ENCODE data around the gene AGO1. TPM values are rescaled to one million over a fixed set of nuclear protein-coding genes. Genes with fewer than 3 reads are reported as not detected.

Gene AGO1
- total RNA-seq, 1 donor from 2014 or later: 61.5 TPM

DNA sequence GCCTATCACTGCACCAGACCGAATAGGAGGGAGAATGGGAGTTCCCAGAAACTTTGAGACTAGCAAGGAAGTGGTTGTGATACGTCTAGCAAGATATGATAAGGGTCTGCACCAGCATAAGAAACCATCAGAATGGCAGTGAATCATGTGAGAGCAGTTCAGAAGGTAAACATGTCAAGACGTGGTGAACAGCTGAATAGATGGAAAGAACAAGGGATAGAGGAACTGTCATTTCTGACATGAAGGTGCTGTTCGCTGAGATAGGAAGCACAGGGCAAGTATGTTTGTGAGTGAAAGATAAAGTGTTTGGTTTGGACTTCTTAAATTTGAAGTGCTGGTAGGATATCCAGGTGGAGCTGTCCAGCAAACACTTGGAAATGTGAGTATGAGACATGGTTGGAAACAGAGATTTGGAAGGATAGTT lies 1.1 kb upstream of the AGO1 start:
- H3K27me3 Mint-ChIP-seq (ENCODE audit: low read depth): no peaks in the 10 kb centered on the region
- TF ChIP-seq, protein P1, sequence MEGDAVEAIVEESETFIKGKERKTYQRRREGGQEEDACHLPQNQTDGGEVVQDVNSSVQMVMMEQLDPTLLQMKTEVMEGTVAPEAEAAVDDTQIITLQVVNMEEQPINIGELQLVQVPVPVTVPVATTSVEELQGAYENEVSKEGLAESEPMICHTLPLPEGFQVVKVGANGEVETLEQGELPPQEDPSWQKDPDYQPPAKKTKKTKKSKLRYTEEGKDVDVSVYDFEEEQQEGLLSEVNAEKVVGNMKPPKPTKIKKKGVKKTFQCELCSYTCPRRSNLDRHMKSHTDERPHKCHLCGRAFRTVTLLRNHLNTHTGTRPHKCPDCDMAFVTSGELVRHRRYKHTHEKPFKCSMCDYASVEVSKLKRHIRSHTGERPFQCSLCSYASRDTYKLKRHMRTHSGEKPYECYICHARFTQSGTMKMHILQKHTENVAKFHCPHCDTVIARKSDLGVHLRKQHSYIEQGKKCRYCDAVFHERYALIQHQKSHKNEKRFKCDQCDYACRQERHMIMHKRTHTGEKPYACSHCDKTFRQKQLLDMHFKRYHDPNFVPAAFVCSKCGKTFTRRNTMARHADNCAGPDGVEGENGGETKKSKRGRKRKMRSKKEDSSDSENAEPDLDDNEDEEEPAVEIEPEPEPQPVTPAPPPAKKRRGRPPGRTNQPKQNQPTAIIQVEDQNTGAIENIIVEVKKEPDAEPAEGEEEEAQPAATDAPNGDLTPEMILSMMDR (conservative IDR thresholded peaks at IDR 0.05): no peak
- no peaks in the 10 kb centered on the region for H3K9me3 Mint-ChIP-seq
- no peak for DNase-seq (ENCODE audit: low read depth, low spot score)
- no peak overlapping the region for H3K27ac Mint-ChIP-seq (ENCODE audit: unreplicated experiment)
- H3K4me1 Mint-ChIP-seq: peaks cover 36% of the 10 kb centered on the region
- H3K36me3 Mint-ChIP-seq (ENCODE audit: low read depth): no peaks in the 10 kb centered on the region
- peak overlapping the region; percentile 48 for H3K4me3 Mint-ChIP-seq

DNA sequence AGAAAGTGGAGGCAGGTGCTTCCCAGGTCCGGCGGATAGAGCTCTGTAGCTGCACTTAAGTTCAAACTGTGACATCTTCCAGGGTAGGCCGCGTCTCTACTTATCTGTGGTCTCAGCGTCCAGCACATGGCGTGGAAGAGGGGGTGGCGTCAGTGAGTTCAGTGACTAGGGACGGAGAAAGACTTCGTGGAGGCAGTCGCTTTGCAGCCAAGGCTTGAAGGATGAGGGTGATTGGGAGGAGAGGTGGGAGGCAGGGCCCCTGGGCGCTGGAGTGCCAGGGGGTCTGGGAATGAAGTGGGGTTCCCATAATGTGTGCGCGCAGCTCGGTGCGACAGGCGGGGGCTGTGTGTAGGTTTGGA lies 444 bp upstream of the AGO1 start:
- no peak for DNase-seq (ENCODE audit: low read depth, low spot score)
- TF ChIP-seq, protein P1 (conservative IDR thresholded peaks at IDR 0.05): no peak
- H3K36me3 Mint-ChIP-seq (ENCODE audit: low read depth): no peaks in the 10 kb centered on the region
- H3K4me1 Mint-ChIP-seq: peaks cover 43% of the 10 kb centered on the region
- H3K9me3 Mint-ChIP-seq: no peaks in the 10 kb centered on the region
- H3K27me3 Mint-ChIP-seq (ENCODE audit: low read depth): no peaks in the 10 kb centered on the region
- H3K27ac Mint-ChIP-seq (ENCODE audit: unreplicated experiment): no peak overlapping the region
- H3K4me3 Mint-ChIP-seq: peak overlapping the region; percentile 48

DNA sequence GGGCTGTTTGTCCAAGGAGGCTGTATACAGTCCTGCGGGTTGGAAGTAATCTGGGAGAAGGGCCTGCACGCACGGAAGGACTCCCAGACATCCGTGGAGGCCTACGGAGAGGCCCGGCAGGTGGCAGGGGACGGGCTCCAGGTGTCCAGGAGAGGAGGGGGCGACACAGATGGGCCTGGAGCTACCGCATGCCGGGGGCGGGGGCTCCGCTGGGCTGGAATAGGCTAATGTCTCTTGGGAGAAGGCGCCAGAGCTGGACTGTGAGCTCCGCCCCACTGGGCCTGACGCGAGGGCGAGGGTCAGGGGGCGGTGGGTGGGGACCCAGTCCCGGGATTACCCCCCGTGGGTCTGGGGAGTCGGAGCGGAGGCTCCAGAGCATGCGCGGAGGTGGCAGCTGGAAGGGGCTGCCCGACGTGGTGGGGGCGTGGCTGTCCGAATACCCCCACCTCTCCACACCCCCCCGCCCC lies 659 bp downstream of the AGO1 start:
- no peaks in the 10 kb centered on the region for H3K9me3 Mint-ChIP-seq
- TF ChIP-seq, protein P1 (conservative IDR thresholded peaks at IDR 0.05): no peak
- peak overlapping the region; percentile 85 for H3K27ac Mint-ChIP-seq (ENCODE audit: unreplicated experiment)

DNA sequence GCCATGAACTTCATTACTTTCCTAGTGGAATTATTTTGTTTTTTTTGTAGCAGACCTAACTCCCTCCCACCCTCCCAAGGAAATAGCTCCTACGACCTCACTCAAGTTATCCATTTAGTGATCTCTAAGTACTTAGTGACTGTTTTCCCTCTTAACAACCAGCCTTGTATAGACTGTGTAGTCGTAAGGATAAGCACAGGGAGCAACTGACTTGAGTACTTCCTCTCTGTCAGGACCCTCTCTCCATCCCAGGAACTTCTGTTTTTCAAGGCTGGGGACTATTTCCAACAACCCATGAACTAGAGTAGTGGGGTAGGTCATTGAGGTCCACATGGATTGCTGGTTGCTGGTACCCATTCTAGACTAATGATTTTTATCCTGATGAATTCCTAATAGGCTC lies 1.9 kb downstream of the AGO1 start:
- H3K27ac Mint-ChIP-seq (ENCODE audit: unreplicated experiment): no peak overlapping the region
- H3K36me3 Mint-ChIP-seq (ENCODE audit: low read depth): peaks cover 4% of the 10 kb centered on the region
- H3K4me1 Mint-ChIP-seq: peaks cover 48% of the 10 kb centered on the region

More for the DNA sequence above, 659 bp downstream of the AGO1 start:
- Mint-ChIP-seq H3K4me1 (peaks cover 48% of the 10 kb centered on the region), H3K4me3 (peak overlapping the region; percentile 97), H3K36me3 (ENCODE audit: low read depth) (peaks cover 2% of the 10 kb centered on the region), H3K27me3 (ENCODE audit: low read depth) (no peaks in the 10 kb centered on the region)
- peak; percentile 37 for DNase-seq (ENCODE audit: low read depth, low spot score)

DNA sequence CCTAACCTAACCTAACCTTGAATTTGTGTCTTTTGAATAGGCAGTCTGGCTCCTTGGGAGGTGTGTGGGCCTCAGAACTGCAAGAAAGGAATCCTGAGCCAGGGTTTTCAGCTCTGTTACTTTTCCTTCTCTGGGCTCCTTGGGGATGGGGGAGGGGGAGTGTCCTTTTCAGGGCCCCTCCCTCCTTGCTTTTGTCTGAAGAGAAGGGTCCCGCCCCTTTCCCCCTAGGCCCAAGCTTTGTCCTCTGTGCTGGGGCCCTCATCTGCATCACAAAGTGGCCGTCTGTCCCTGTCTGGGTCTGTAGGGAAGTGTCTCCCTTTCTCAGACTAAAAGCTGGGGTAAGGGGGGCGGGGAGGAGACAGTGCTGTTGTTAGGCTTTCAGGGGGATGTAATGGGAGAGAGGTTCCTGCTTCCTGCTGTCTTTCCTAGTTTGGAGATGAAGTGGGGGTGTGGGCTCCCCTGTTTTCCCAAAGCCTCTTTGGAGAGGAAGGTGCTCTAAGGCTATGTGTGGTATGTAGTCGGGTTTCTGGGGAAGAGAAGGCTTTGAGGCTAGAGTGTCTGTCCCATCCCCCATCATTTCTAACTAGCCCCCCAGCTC lies 3.1 kb downstream of the AGO1 start:
- DNase-seq (ENCODE audit: low read depth, low spot score): peak; percentile 64
- no peaks in the 10 kb centered on the region for H3K9me3 Mint-ChIP-seq
- H3K27ac Mint-ChIP-seq (ENCODE audit: unreplicated experiment): peak overlapping the region; percentile 52
- H3K36me3 Mint-ChIP-seq (ENCODE audit: low read depth): peaks cover 7% of the 10 kb centered on the region
- H3K27me3 Mint-ChIP-seq (ENCODE audit: low read depth): no peaks in the 10 kb centered on the region
- H3K4me3 Mint-ChIP-seq: peak overlapping the region; percentile 87
- H3K4me1 Mint-ChIP-seq: peaks cover 48% of the 10 kb centered on the region
- TF ChIP-seq, protein P1 (conservative IDR thresholded peaks at IDR 0.05): no peak

More for the DNA sequence above, 1.9 kb downstream of the AGO1 start:
- Mint-ChIP-seq H3K27me3 (ENCODE audit: low read depth) (no peaks in the 10 kb centered on the region), H3K4me3 (peak overlapping the region; percentile 87), H3K9me3 (no peaks in the 10 kb centered on the region)
- TF ChIP-seq, protein P1 (conservative IDR thresholded peaks at IDR 0.05): no peak
- no peak for DNase-seq (ENCODE audit: low read depth, low spot score)
